Measurements from ENCODE around the gene SMG9.
"Not testable (repeated sequence)": the region's sequence is repeated elsewhere in the genome, so short reads cannot be mapped to it uniquely, and the experiment has no call there.

Gene SMG9

DNA sequence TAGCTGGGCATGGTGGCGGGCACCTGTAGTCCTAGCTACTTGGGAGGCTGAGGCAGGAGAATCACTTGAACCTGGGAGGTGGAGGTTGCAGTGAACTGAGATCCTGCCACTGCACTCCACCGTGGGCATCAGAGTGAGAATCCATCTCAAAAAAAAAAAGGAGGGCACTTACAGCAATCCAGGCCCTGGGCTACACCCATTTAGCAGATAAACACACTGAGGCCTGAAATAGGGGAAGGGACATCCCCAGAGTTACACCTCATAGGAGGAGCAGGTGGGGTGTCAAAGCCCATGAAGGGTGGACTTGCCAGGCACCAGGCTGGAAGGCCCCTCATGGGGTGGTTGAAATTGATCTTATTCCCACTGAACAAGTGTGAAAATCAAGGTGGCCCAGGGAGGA is 70.9 kb downstream of the SMG9 start:
- Histone ChIP-seq H3K9me2 (replicated peaks; ENCODE audit: insufficient read depth, low read length) (no peaks in the 10 kb centered on the region), H3K27ac (ENCODE audit: low read length) (no peak overlapping the region), H3K4me3 (ENCODE audit: low read length) (no peak overlapping the region), H3K9me3 (replicated peaks; ENCODE audit: insufficient read depth, low read length) (no peaks in the 10 kb centered on the region), H3K79me2 (ENCODE audit: low read length) (no peaks in the 10 kb centered on the region), H3K36me3 (replicated peaks; ENCODE audit: insufficient read depth, low read length) (no peaks in the 10 kb centered on the region), H2AFZ (ENCODE audit: low read length) (no peak overlapping the region), H4K20me1 (ENCODE audit: insufficient read depth, low read length) (no peaks in the 10 kb centered on the region), H3F3A (ENCODE audit: insufficient read depth, low read length) (no peaks in the 10 kb centered on the region), H3K9ac (ENCODE audit: low read length) (no peak overlapping the region), H3K4me1 (ENCODE audit: low read length) (no peaks in the 10 kb centered on the region), H3K27me3 (replicated peaks; ENCODE audit: insufficient read depth, low read length) (no peaks in the 10 kb centered on the region), H3K4me2 (ENCODE audit: low read depth, low read length) (no peak overlapping the region)
- TF ChIP-seq EZH2phosphoT487 (IDR thresholded peaks at IDR 0.05; ENCODE audit: low read length): no peak
- TF ChIP-seq, protein P1, sequence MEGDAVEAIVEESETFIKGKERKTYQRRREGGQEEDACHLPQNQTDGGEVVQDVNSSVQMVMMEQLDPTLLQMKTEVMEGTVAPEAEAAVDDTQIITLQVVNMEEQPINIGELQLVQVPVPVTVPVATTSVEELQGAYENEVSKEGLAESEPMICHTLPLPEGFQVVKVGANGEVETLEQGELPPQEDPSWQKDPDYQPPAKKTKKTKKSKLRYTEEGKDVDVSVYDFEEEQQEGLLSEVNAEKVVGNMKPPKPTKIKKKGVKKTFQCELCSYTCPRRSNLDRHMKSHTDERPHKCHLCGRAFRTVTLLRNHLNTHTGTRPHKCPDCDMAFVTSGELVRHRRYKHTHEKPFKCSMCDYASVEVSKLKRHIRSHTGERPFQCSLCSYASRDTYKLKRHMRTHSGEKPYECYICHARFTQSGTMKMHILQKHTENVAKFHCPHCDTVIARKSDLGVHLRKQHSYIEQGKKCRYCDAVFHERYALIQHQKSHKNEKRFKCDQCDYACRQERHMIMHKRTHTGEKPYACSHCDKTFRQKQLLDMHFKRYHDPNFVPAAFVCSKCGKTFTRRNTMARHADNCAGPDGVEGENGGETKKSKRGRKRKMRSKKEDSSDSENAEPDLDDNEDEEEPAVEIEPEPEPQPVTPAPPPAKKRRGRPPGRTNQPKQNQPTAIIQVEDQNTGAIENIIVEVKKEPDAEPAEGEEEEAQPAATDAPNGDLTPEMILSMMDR (IDR thresholded peaks at IDR 0.05; ENCODE audit: low read length): no peak
- no peak for TF ChIP-seq EZH2 (optimal IDR thresholded peaks at IDR 0.05; ENCODE audit: low read depth, low read length)
- DNase-seq: no peak

DNA sequence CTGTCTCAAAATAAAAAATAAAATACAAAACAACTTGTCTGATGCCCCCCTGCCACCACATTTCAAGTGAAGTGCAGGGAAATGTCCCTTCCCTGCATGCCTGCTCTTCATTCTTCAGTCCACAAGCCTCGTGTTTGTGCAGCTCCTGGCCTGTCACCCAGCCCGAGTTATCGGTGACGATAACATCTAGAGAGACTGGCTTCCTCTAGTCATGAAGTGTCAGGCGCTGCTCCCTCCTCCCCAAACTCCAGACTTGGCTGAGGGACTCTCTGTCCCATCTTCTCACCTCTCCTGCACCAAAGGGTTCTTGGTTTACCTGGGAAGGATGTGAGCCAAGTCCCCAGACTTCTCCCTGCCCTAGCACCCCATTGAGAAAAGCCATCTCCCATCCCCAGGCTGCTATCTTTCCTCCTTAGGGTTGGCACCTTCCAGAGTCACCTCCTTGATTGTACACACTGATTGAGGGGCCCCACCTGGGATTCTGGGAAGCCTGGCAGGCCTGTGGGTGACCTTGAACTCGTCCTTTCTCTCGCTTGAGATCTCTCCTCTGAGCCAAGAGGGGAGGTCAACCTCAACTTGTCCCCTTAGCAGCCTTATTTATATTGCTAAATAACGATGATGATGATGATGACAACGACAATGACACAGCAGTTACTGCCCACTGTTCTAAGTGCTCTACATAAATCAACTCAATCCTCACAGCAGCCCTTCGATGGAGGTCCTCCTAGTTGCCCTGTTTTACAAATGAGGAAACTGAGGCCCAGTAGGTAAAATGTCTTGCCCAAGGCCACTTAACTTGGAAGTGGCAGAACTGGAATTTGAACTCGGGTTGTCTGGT is 71.7 kb downstream of the SMG9 start:
- no peaks in the 10 kb centered on the region for H3K36me3 ChIP-seq (replicated peaks; ENCODE audit: insufficient read depth, low read length)
- TF ChIP-seq, protein P1 (IDR thresholded peaks at IDR 0.05; ENCODE audit: low read length): no peak
- no peak for TF ChIP-seq EZH2phosphoT487 (IDR thresholded peaks at IDR 0.05; ENCODE audit: low read length)
- no peak for TF ChIP-seq EZH2 (optimal IDR thresholded peaks at IDR 0.05; ENCODE audit: low read depth, low read length)
- no peaks in the 10 kb centered on the region for H4K20me1 ChIP-seq (ENCODE audit: insufficient read depth, low read length)
- no peak overlapping the region for H2AFZ ChIP-seq (ENCODE audit: low read length)
- no peak for DNase-seq
- H3K79me2 ChIP-seq (ENCODE audit: low read length): no peaks in the 10 kb centered on the region
- no peak overlapping the region for H3K4me3 ChIP-seq (ENCODE audit: low read length)
- no peaks in the 10 kb centered on the region for H3K27me3 ChIP-seq (replicated peaks; ENCODE audit: insufficient read depth, low read length)
- no peaks in the 10 kb centered on the region for H3K9me3 ChIP-seq (replicated peaks; ENCODE audit: insufficient read depth, low read length)
- no peaks in the 10 kb centered on the region for H3F3A ChIP-seq (ENCODE audit: insufficient read depth, low read length)
- no peaks in the 10 kb centered on the region for H3K9me2 ChIP-seq (replicated peaks; ENCODE audit: insufficient read depth, low read length)
- no peak overlapping the region for H3K27ac ChIP-seq (ENCODE audit: low read length)
- H3K9ac ChIP-seq (ENCODE audit: low read length): no peak overlapping the region
- H3K4me1 ChIP-seq (ENCODE audit: low read length): no peaks in the 10 kb centered on the region
- H3K4me2 ChIP-seq (ENCODE audit: low read depth, low read length): no peak overlapping the region

DNA sequence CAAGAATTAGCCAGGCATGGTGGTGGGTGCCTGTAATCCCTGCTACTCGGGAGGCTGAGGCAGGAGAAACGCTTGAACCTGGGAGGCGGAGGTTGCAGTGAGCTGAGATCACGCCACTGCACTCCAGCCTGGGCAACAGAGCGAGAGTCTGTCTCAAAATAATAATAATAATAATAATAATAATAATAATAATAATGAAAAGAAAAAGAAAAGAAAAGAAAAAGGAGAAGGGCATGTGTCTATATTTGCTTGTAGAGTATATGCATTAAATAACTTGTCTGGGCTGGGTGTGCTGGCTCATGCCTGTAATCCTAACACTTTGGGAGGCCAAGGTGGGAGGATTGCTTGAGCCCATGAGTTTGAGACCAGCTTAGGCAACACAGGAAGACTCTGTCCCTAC is 72.5 kb downstream of the SMG9 start:
- not testable (repeated sequence) for H3K4me3 ChIP-seq (ENCODE audit: low read length); H3K27ac ChIP-seq (ENCODE audit: low read length); H3K79me2 ChIP-seq (ENCODE audit: low read length); H3K9me2 ChIP-seq (replicated peaks; ENCODE audit: insufficient read depth, low read length); H3K27me3 ChIP-seq (replicated peaks; ENCODE audit: insufficient read depth, low read length); H2AFZ ChIP-seq (ENCODE audit: low read length); H3F3A ChIP-seq (ENCODE audit: insufficient read depth, low read length); H3K4me1 ChIP-seq (ENCODE audit: low read length); H3K36me3 ChIP-seq (replicated peaks; ENCODE audit: insufficient read depth, low read length); H4K20me1 ChIP-seq (ENCODE audit: insufficient read depth, low read length); H3K9ac ChIP-seq (ENCODE audit: low read length); H3K9me3 ChIP-seq (replicated peaks; ENCODE audit: insufficient read depth, low read length); H3K4me2 ChIP-seq (ENCODE audit: low read depth, low read length); DNase-seq

DNA sequence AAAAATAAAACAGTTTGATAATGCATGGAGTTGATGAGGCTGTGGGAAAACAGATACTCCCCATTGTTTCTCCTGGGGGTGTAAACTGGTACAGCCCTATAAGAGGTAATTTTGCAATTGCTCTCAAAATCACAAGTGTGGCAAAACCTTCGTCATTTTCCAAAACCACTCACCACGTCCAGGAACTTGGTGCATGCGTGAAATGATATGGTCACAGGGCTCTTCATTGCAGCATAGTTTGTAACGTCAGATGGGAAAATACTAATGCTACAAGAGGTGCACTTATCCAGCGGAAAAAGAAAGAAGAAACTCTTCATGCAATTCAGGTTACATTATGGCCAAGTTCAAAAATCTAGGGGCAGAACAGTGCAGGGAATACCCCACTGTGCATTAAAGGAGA is 72.9 kb downstream of the SMG9 start:
- DNase-seq: no peak
- Histone ChIP-seq H3K4me3 (ENCODE audit: low read length) (no peak overlapping the region), H3K9me2 (replicated peaks; ENCODE audit: insufficient read depth, low read length) (no peaks in the 10 kb centered on the region), H4K20me1 (ENCODE audit: insufficient read depth, low read length) (no peaks in the 10 kb centered on the region), H3F3A (ENCODE audit: insufficient read depth, low read length) (no peaks in the 10 kb centered on the region), H3K27me3 (replicated peaks; ENCODE audit: insufficient read depth, low read length) (no peaks in the 10 kb centered on the region), H3K9ac (ENCODE audit: low read length) (no peak overlapping the region), H3K4me2 (ENCODE audit: low read depth, low read length) (no peak overlapping the region), H3K9me3 (replicated peaks; ENCODE audit: insufficient read depth, low read length) (no peaks in the 10 kb centered on the region), H2AFZ (ENCODE audit: low read length) (no peak overlapping the region), H3K4me1 (ENCODE audit: low read length) (no peaks in the 10 kb centered on the region), H3K27ac (ENCODE audit: low read length) (no peak overlapping the region), H3K79me2 (ENCODE audit: low read length) (no peaks in the 10 kb centered on the region), H3K36me3 (replicated peaks; ENCODE audit: insufficient read depth, low read length) (no peaks in the 10 kb centered on the region)
- TF ChIP-seq EZH2phosphoT487 (IDR thresholded peaks at IDR 0.05; ENCODE audit: low read length): no peak
- no peak for TF ChIP-seq EZH2 (optimal IDR thresholded peaks at IDR 0.05; ENCODE audit: low read depth, low read length)
- TF ChIP-seq, protein P1 (IDR thresholded peaks at IDR 0.05; ENCODE audit: low read length): no peak

Measured in MM.1S (cell line).